Sigmoid colon (tissue), 7 donors: Measurements from ENCODE around the gene CDH22. TPM values are rescaled to one million over a fixed set of nuclear protein-coding genes. Genes with fewer than 3 reads are reported as not detected.

ENCODE experiments used
- DNase-seq: peaks from one replicate; pipeline ENCODE4 v3.0.0-alpha.2; 2019
- H3K27ac ChIP-seq, 4 donors: fragments of 200-600 bp; sonication (generic); one replicate each; pipeline ENCODE4 v1.5.1; 2016 to 2019; ENCODE audit warnings: mild to moderate bottlenecking in 1 of 4
- H3K27me3 ChIP-seq, 3 donors: fragments of 200-600 bp; sonication (generic); one replicate each; pipeline ENCODE4 v1.5.1; 2019; ENCODE audit warnings: mild to moderate bottlenecking in 1 of 3
- H3K36me3 ChIP-seq, 4 donors: fragments of 200-600 bp; sonication (generic); one replicate each; pipeline ENCODE4 v1.5.1; 2016 to 2019
- H3K4me1 ChIP-seq, 4 donors: fragments of 200-600 bp; sonication (generic); one replicate each; pipeline ENCODE4 v1.5.1; 2017 to 2019
- H3K4me3 ChIP-seq, 4 donors: fragments of 200-600 bp; sonication (generic); one replicate each; pipeline ENCODE4 v1.5.1; 2017 to 2019; ENCODE audit warnings: mild to moderate bottlenecking in 2 of 4, moderate library complexity in 1 of 4
- H3K9me3 ChIP-seq, 4 donors: fragments of 200-600 bp in 3 of 4; sonication (generic) in 3 of 4; one replicate each; pipeline versions ENCODE4 v1.5.1 to v1.6.1; 2013 to 2019
- CTCF ChIP-seq, 4 experiments: fragments of 450-650 bp in 3 of 4; fragments of 200-600 bp in 1 of 4; IDR thresholded peaks; one replicate each; pipeline ENCODE4 v1.5.1; 2016 to 2019; ENCODE audit warnings: antibody characterized with exemption in 4 of 4, mild to moderate bottlenecking in 3 of 4, moderate library complexity in 2 of 4
- EP300 ChIP-seq, 4 donors: sonication (generic); formaldehyde crosslinking; IDR thresholded peaks; one replicate each; pipeline ENCODE4 v1.6.1; 2017; ENCODE audit warnings: antibody characterized with exemption in 4 of 4
- POLR2A ChIP-seq, 2 donors: fragments of 450-650 bp; IDR thresholded peaks; one replicate each; pipeline ENCODE4 v1.6.1; 2016; ENCODE audit warnings: antibody characterized with exemption in 2 of 2, mild to moderate bottlenecking in 2 of 2, moderate library complexity in 2 of 2
- POLR2AphosphoS5 ChIP-seq, 4 donors: sonication (generic); formaldehyde crosslinking; IDR thresholded peaks; one replicate each; pipeline ENCODE4 v1.6.1; 2017; ENCODE audit warnings: antibody characterized with exemption in 4 of 4
- WGBS, 2 donors: extraction: QIAGEN DNeasy Blood & Tissue Kit; methylation state at CpG; one replicate each; pipeline ENCODE4 v1.1.7; 2013; 5-methylcytosine and 5-hydroxymethylcytosine counted together
- intact Hi-C: fragments of 100-400 bp; cut with DNase I; formaldehyde crosslinking; loops from one replicate; pipeline ENCODE4 v1.15.1; 2023
- polyA plus RNA-seq, 3 donors: library from polyadenylated mRNA; stranded (reverse); fragments of 200-250 nt; gene quantifications; one replicate each; pipeline ENCODE4 v1.2.3, GENCODE V29; 2013
- total RNA-seq, 4 donors: library from RNA; depleted of rRNA; stranded (reverse); fragments of >200 nt; gene quantifications; one replicate each; pipeline ENCODE4 v1.1.0, GENCODE V29; 2016
- donor health status: healthy with polysubstance abuse.
- donor health status: Bipolar disorder and iron deficiency.
- donor health status: healthy.

CDH22 gene
- total and polyA plus RNA-seq, 7 donors, result 0.06 to 0.55 (median 0.41) TPM; not detected in 4

- Histone ChIP-seq H3K4me3 (no peak overlapping the region), H3K4me1 (no peaks in the 10 kb centered on the region), H3K9me3 (no peaks in the 10 kb centered on the region), H3K36me3 (no peaks in the 10 kb centered on the region), H3K27me3 (peaks cover 9 to 58% (median 29%) of the 10 kb centered on the region in 3 donors), H3K27ac (no peak overlapping the region)
- TF ChIP-seq CTCF (IDR thresholded peaks at IDR 0.05) (no peak), POLR2A (IDR thresholded peaks at IDR 0.05) (no peak), EP300 (IDR thresholded peaks at IDR 0.05) (no peak), POLR2AphosphoS5 (IDR thresholded peaks at IDR 0.05) (no peak)
- DNase-seq, result no peak
- intact Hi-C loops, result no loop called here
- WGBS, 2 donors, result 49 to 62% methylated on average over 17 of the region's 17 CpGs
These were observed 112.8 kb downstream of the CDH22 start for GRCh38 chr20:46195264-46196036.

- Histone ChIP-seq H3K27ac (no peak overlapping the region), H3K4me1 (no peaks in the 10 kb centered on the region), H3K27me3 (peaks cover 9 to 52% (median 21%) of the 10 kb centered on the region in 3 donors), H3K36me3 (no peaks in the 10 kb centered on the region), H3K9me3 (no peaks in the 10 kb centered on the region), H3K4me3 (no peak overlapping the region)
- TF ChIP-seq CTCF (IDR thresholded peaks at IDR 0.05), result no peak
- no peak for TF ChIP-seq POLR2A (IDR thresholded peaks at IDR 0.05)
- no peak for TF ChIP-seq EP300 (IDR thresholded peaks at IDR 0.05)
- no peak for TF ChIP-seq POLR2AphosphoS5 (IDR thresholded peaks at IDR 0.05)
- WGBS, 2 donors, result 78 to 83% methylated on average over 4 of the region's 4 CpGs
- no peak for DNase-seq
- intact Hi-C loops, result no loop called here
These were observed 113.9 kb downstream of the CDH22 start for GRCh38 chr20:46194409-46194808.

GRCh38 chr20:46192376-46192944 is 115.8 kb downstream of the CDH22 start:
- no peak for DNase-seq
- TF ChIP-seq POLR2A (IDR thresholded peaks at IDR 0.05) (no peak), CTCF (IDR thresholded peaks at IDR 0.05) (no peak), EP300 (IDR thresholded peaks at IDR 0.05) (no peak), POLR2AphosphoS5 (IDR thresholded peaks at IDR 0.05) (no peak)
- WGBS, 2 donors, result 6 to 16% methylated on average over 6 of the region's 6 CpGs
- Histone ChIP-seq H3K36me3 (no peaks in the 10 kb centered on the region), H3K4me3 (no peak overlapping the region), H3K4me1 (no peaks in the 10 kb centered on the region), H3K9me3 (no peaks in the 10 kb centered on the region), H3K27me3 (peaks cover 4 to 52% (median 14%) of the 10 kb centered on the region in 3 donors), H3K27ac (no peak overlapping the region)
- intact Hi-C loops, result no loop called here

GRCh38 chr20:46191611-46192010 is 116.7 kb downstream of the CDH22 start:
- peaks cover 4 to 49% (median 9%) of the 10 kb centered on the region in 3 donors for H3K27me3 ChIP-seq

More at GRCh38 chr20:46191611-46192010, 116.7 kb downstream of the CDH22 start:
- Histone ChIP-seq H3K4me1 (no peaks in the 10 kb centered on the region), H3K27ac (no peak overlapping the region), H3K36me3 (no peaks in the 10 kb centered on the region), H3K9me3 (no peaks in the 10 kb centered on the region), H3K4me3 (no peak overlapping the region)
- intact Hi-C loops, result no loop called here
- no peak for DNase-seq
- TF ChIP-seq POLR2A (IDR thresholded peaks at IDR 0.05) (no peak), EP300 (IDR thresholded peaks at IDR 0.05) (no peak), POLR2AphosphoS5 (IDR thresholded peaks at IDR 0.05) (no peak), CTCF (IDR thresholded peaks at IDR 0.05) (no peak)
- 26 to 52% methylated on average over 3 of the region's 3 CpGs for WGBS, 2 donors
